ENCODE measurements around the gene ELP5.
A peak's percentile ranks its signal among the peaks of the same experiment; 100 is the strongest.

ELP5 gene

DNA sequence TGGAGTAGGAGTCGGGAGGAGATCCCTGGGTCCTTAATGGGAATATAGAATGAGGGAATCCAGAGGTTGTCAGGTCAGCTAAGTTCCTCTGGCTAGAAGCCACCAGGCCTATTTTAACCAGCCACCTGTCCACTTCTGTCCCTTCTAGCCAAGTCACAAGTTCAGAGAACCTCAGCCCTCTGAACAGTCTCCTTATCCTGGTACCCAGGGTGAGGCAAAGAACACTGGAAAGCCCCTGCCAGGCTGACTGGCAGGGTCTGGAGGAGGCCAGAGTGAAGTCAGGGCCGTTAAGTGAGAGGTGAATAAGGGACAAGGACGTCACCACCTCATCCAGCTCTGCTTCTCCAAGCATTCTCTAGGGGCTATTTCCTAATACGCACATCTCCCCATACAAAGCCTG is 3.2 kb upstream of the ELP5 start:
- no peak for DNase-seq
- no peaks in the 10 kb centered on the region for H3K9me3 ChIP-seq (ENCODE audit: severe bottlenecking)
- no peak overlapping the region for H3K4me3 ChIP-seq (ENCODE audit: low read depth, low read length)
- H3K27ac ChIP-seq: no peak overlapping the region
- peaks cover 46% of the 10 kb centered on the region for H3K36me3 ChIP-seq
- no peaks in the 10 kb centered on the region for H3K27me3 ChIP-seq (ENCODE audit: insufficient read depth, low read depth, severe bottlenecking)
- no peak for TF ChIP-seq CTCF (IDR thresholded peaks at IDR 0.05; ENCODE audit: low read depth, low read length)

DNA sequence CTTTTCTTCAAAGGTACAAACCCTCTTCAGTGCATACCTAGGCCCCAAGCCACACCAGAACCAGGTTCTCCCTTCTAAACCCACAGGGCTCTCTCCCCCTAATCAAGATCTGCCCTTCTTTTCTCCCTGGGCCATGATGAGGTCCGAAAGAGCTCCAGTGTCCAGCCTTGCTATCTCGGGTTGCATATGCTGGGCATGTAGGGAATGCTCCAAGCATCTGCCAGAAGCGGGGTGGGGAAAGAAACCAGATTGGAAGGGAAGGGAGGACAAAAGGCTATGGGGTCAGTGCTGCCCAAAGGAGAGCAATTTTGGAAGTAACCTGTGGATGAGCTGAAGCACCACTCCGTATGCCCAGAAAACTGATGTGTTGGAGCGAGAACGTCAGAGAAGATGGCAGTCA is 2.8 kb upstream of the ELP5 start:
- Histone ChIP-seq H3K9me3 (ENCODE audit: severe bottlenecking) (no peaks in the 10 kb centered on the region), H3K36me3 (peaks cover 46% of the 10 kb centered on the region), H3K27me3 (ENCODE audit: insufficient read depth, low read depth, severe bottlenecking) (no peaks in the 10 kb centered on the region), H3K4me3 (ENCODE audit: low read depth, low read length) (no peak overlapping the region), H3K27ac (no peak overlapping the region)
- DNase-seq: no peak
- no peak for TF ChIP-seq CTCF (IDR thresholded peaks at IDR 0.05; ENCODE audit: low read depth, low read length)

DNA sequence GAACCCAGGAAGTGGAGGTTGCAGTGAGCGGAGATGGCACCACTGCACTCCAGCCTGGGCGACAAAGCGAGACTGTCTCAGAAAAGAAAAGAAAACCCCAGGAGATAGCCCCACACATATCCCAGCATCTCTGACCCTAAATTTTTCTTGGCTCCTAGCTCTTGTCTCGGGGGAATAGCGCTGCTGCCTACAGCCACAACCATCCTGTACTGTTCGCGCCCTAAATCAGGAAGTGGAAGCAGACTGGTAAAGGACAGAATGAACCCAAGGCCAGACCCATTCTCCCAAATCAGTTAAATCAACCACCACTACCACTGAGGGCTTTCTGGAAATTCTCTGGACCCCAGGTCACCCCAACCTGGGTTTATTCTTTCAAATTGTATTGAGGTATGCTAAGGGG is 2.2 kb upstream of the ELP5 start:
- H3K27me3 ChIP-seq (ENCODE audit: insufficient read depth, low read depth, severe bottlenecking): no peaks in the 10 kb centered on the region
- H3K4me3 ChIP-seq (ENCODE audit: low read depth, low read length): no peak overlapping the region
- H3K27ac ChIP-seq: no peak overlapping the region; the same call in 1 of the 2 replicates
- DNase-seq: no peak
- TF ChIP-seq CTCF (IDR thresholded peaks at IDR 0.05; ENCODE audit: low read depth, low read length): no peak
- peaks cover 46% of the 10 kb centered on the region for H3K36me3 ChIP-seq
- H3K9me3 ChIP-seq (ENCODE audit: severe bottlenecking): no peaks in the 10 kb centered on the region

GRCh38 chr17:7250695-7251627 is 1.1 kb upstream of the ELP5 start:
- H3K27me3 ChIP-seq (ENCODE audit: insufficient read depth, low read depth, severe bottlenecking): no peaks in the 10 kb centered on the region
- no peak for DNase-seq
- H3K4me3 ChIP-seq (ENCODE audit: low read depth, low read length): peak overlapping the region; percentile 75

DNA sequence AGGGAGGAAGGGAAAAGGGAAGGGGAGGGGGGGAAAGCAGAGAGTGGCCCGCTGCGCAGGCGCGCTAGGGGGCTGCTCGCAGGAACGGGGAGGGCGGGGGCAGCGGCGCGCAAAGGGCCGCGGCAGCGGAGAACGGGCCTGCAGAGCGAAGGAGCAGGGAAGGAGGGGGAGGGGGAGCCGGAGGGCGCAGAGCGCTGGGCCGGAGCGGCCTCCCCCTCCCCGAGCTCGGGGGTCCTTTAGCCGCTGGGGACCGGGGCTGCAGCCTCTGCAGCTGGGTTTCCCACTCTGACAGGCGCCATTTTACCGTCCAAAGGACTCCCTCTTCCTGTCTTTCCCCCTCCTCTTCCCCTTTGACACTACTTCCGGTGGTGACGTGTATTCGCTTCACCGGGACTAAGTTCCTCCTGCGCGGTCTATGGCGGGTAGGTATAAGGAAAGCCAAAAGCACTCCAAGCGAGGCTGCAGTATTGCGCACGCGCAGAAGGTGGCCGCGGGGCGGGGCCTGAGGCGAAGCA is 297 bp upstream of the ELP5 start, which contains the start of gene CTDNEP1:
Gene CTDNEP1 (minus strand): TSS at position 74 of the 515 bp plus-strand sequence. CDS start 438 bp downstream, outside the sequence.
- Histone ChIP-seq H3K27me3 (ENCODE audit: insufficient read depth, low read depth, severe bottlenecking) (no peaks in the 10 kb centered on the region), H3K27ac (peak within 1 kb of the TSS; percentile 98), H3K9me3 (ENCODE audit: severe bottlenecking) (no peaks in the 10 kb centered on the region), H3K4me3 (ENCODE audit: low read depth, low read length) (peak within 1 kb of the TSS; percentile 75), H3K36me3 (peaks cover 46% of the 10 kb centered on the region)
- TF ChIP-seq CTCF (IDR thresholded peaks at IDR 0.05; ENCODE audit: low read depth, low read length): no peak
- peak; percentile 98 for DNase-seq

More at GRCh38 chr17:7250695-7251627, 1.1 kb upstream of the ELP5 start:
- TF ChIP-seq CTCF (IDR thresholded peaks at IDR 0.05; ENCODE audit: low read depth, low read length): no peak
- Histone ChIP-seq H3K27ac (peak overlapping the region; percentile 98), H3K9me3 (ENCODE audit: severe bottlenecking) (no peaks in the 10 kb centered on the region), H3K36me3 (peaks cover 46% of the 10 kb centered on the region)

Measured in WERI-Rb-1 (cell line).